A673 (cell line): ENCODE measurements around the gene FMO2. TPM values are rescaled to one million over a fixed set of nuclear protein-coding genes. Genes with fewer than 3 reads are reported as not detected.

ENCODE experiments used
- BruUV-seq: library from RNA; stranded (reverse); fragments of 400-500 nt; replicated peaks from 2 replicates; lab custom pipeline; 2021; lab: Mats Ljungman, UMichigan
- CTCF ChIA-PET: fragments of 300-600 bp; sonication (Branson Sonifier 250); formaldehyde crosslinking; loops from one replicate; lab custom pipeline; 2022; ENCODE audit warnings: antibody characterized with exemption; lab: Charles Lee
- POLR2A ChIA-PET: fragments of 300-600 bp; sonication (Branson Sonifier 250); formaldehyde crosslinking; loops from one replicate; lab custom pipeline; 2022; ENCODE audit warnings: antibody characterized with exemption; ENCODE audit not compliant: low non-redundant PET; lab: Charles Lee
- DNase-seq: peaks from one replicate; pipeline ENCODE4 v3.0.0-alpha.2; 2015; ENCODE audit warnings: low spot score
- H3K27ac ChIP-seq: fragments of 200-600 bp; sonication (generic); 2 replicates; pipeline ENCODE4 v1.5.1; 2016; ENCODE audit warnings: mixed run types, low read depth, mild to moderate bottlenecking, mixed read lengths, antibody characterized with exemption, low read length; ENCODE audit not compliant: poor library complexity, severe bottlenecking
- H3K27me3 ChIP-seq: fragments of 200-600 bp; sonication (generic); replicated peaks from 2 replicates; pipeline ENCODE4 v1.6.1; 2017; ENCODE audit warnings: mixed run types, low read depth, mild to moderate bottlenecking, mixed read lengths, antibody characterized with exemption, low read length; ENCODE audit not compliant: insufficient read depth, poor library complexity
- H3K36me3 ChIP-seq: fragments of 200-600 bp; sonication (generic); 2 replicates; pipeline ENCODE4 v1.6.1; 2016; ENCODE audit warnings: mixed run types, mild to moderate bottlenecking, mixed read lengths, antibody characterized with exemption, low read length; ENCODE audit not compliant: insufficient read depth, poor library complexity, severe bottlenecking
- H3K4me1 ChIP-seq: fragments of 200-600 bp; sonication (generic); 2 replicates; pipeline ENCODE4 v1.6.1; 2017; ENCODE audit warnings: mixed run types, mild to moderate bottlenecking, mixed read lengths, antibody characterized with exemption, low read length; ENCODE audit not compliant: insufficient read depth, poor library complexity, severe bottlenecking
- H3K4me3 ChIP-seq: fragments of 200-600 bp; sonication (generic); 2 replicates; pipeline ENCODE4 v1.5.1; 2016; ENCODE audit warnings: low read depth, mixed run types, mild to moderate bottlenecking, mixed read lengths, low read length; ENCODE audit not compliant: poor library complexity, severe bottlenecking
- H3K9me3 ChIP-seq: fragments of 200-600 bp; sonication (generic); 2 replicates; pipeline ENCODE4 v1.6.1; 2016; ENCODE audit warnings: mixed run types, low read depth, mild to moderate bottlenecking, mixed read lengths, antibody characterized with exemption, low read length; ENCODE audit not compliant: poor library complexity, severe bottlenecking
- CTCF ChIP-seq: fragments of 300-800, 200-600 bp; sonication (generic); conservative IDR thresholded peaks from 2 replicates; pipeline ENCODE4 v1.5.1; 2017; ENCODE audit warnings: low read depth, mild to moderate bottlenecking, antibody characterized with exemption, low read length, moderate library complexity, mixed read lengths
- EZH2 ChIP-seq: fragments of 200-600 bp; sonication (generic); IDR thresholded peaks from 2 replicates; pipeline ENCODE4 v1.6.1; 2017; ENCODE audit warnings: borderline replicate concordance, low read depth, mild to moderate bottlenecking, mixed read lengths, antibody characterized with exemption, low read length; ENCODE audit not compliant: poor library complexity, severe bottlenecking
- intact Hi-C: fragments of 100-400 bp; cut with micrococcal nuclease; formaldehyde crosslinking; loops from one replicate; pipeline ENCODE4 v1.10.0; 2022; ENCODE audit not compliant: unreplicated experiment
- total RNA-seq: library from RNA; stranded (reverse); gene quantifications from 2 replicates; pipeline ENCODE4 v1.2.3, GENCODE V29; 2021

The FMO2 gene
- total RNA-seq, 1 experiment from 2014 or later = not detected

DNA sequence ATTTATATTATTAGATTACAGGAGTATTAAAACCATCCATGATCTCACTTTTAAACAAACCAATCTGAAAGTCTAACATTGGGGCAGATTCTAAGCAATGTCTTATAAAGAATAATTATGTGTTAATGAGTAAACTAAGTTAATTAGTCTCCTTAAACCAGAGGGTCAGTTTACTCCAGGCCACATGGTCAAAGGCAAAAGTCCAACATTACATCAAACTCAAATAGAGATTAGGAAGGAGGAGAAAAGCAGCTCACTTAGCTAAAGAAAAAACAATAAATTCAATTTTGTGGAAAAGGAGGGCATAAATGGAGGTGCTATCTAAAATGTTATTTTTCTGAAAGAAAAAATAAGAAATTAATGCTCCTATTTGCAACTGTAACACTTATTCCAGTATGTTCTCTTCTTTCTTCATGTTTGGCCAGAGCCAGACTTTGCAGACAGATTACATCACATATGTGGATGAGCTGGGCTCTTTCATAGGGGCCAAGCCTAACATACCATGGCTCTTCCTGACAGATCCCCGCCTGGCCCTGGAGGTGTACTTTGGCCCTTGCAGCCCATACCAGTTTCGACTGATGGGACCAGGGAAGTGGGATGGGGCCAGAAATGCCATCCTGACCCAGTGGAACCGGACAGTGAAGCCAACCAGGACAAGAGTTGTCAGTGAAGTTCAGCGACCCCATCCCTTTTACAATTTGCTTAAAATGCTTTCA is 24.3 kb upstream of the FMO2 start:
- no peaks in the 10 kb centered on the region for H3K4me1 ChIP-seq
- POLR2A ChIA-PET = no interaction called here
- TF ChIP-seq EZH2 (no peak), CTCF (no peak)
- DNase-seq = no peak
- H3K4me3 ChIP-seq = no peak overlapping the region
- no TSS peak for BruUV-seq
- H3K36me3 ChIP-seq = no peaks in the 10 kb centered on the region
- H3K9me3 ChIP-seq = no peaks in the 10 kb centered on the region
- H3K27me3 ChIP-seq = no peaks in the 10 kb centered on the region
- intact Hi-C loops = no loop called here
- CTCF ChIA-PET = no interaction called here
- no peak overlapping the region for H3K27ac ChIP-seq

DNA sequence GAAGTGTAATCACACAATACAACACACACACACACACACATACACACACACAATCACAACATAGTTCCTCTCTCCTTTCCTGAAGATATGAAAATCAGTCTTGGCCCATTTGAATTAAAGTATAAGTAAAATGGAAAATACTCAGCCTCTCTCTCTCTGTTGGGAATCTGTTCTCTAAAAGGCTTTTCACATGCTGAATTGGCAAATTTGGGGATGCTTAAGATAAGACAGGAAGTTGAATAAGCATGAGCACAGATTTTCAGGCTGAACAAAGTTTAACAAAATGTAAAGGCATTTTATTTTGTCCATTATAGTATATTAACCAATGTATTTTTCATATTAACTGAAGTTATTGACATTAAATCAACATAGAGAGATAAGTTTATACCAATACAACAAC is 23.7 kb upstream of the FMO2 start:
- Histone ChIP-seq H3K4me3 (no peak overlapping the region), H3K27ac (no peak overlapping the region), H3K9me3 (no peaks in the 10 kb centered on the region), H3K27me3 (no peaks in the 10 kb centered on the region), H3K36me3 (no peaks in the 10 kb centered on the region), H3K4me1 (no peaks in the 10 kb centered on the region)
- TF ChIP-seq EZH2 (no peak), CTCF (no peak)
- POLR2A ChIA-PET = no interaction called here
- CTCF ChIA-PET = no interaction called here
- intact Hi-C loops = no loop called here
- no TSS peak for BruUV-seq
- no peak for DNase-seq

DNA sequence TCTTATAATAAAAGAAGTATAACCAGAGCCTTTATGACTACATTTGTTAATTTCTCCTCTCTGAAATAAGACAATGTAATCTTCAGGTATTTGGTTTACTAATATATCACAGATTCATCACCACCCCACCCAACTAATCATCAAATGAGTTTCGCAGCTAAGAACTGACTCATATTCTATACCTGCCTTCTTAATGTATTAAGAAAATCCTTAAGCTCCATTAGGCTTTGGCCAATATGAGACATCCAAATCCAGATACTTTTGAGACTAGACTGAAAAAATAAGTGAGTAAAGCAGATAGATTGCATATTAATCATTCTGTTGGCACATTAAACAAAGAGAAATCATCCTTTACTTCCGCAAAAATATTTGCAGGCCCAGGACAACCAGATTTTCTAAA is 18.7 kb upstream of the FMO2 start:
- Histone ChIP-seq H3K4me1 (no peaks in the 10 kb centered on the region), H3K27me3 (no peaks in the 10 kb centered on the region), H3K36me3 (no peaks in the 10 kb centered on the region), H3K9me3 (no peaks in the 10 kb centered on the region), H3K27ac (no peak overlapping the region), H3K4me3 (no peak overlapping the region)
- no TSS peak for BruUV-seq
- intact Hi-C loops = no loop called here
- POLR2A ChIA-PET = no interaction called here
- CTCF ChIA-PET = no interaction called here
- DNase-seq = no peak
- TF ChIP-seq EZH2 (no peak), CTCF (no peak)
